Psoas muscle (tissue), 8 donors: ENCODE results near the gene AJAP1. TPM values are rescaled to one million over a fixed set of nuclear protein-coding genes. Genes with fewer than 3 reads are reported as not detected.

Experiments used
- ATAC-seq, 4 donors: fragments of 200-7000 bp; cut with Tn5 transposase; one replicate each; pipeline ENCODE4 v1.9.1; 2020; ENCODE audit warnings: moderate library complexity in 3 of 4, mild to moderate bottlenecking in 2 of 4
- DNase-seq, 2 donors: peaks; one replicate each; pipeline ENCODE4 v3.0.0-alpha.2; 2020
- H3K27ac ChIP-seq: fragments of 200-600 bp; one replicate; pipeline ENCODE4 v1.8.0; 2022
- H3K27me3 ChIP-seq, 3 donors: fragments of 200-600 bp in 1 of 3; one replicate each; pipeline versions ENCODE4 v1.6.1 to v1.8.0; 2013 to 2022; ENCODE audit warnings: low read length in 2 of 3, mild to moderate bottlenecking in 2 of 3, moderate library complexity in 1 of 3; ENCODE audit not compliant: insufficient read depth in 3 of 3
- H3K36me3 ChIP-seq, 2 donors: fragments of 200-600 bp in 1 of 2; one replicate each; pipeline versions ENCODE4 v1.6.1 to v1.8.0; 2013 to 2022; ENCODE audit warnings: low read depth in 1 of 2, mild to moderate bottlenecking in 1 of 2, moderate library complexity in 1 of 2; ENCODE audit not compliant: insufficient read depth in 1 of 2
- H3K4me1 ChIP-seq: fragments of 200-600 bp; one replicate; pipeline ENCODE4 v1.8.0; 2022
- H3K4me3 ChIP-seq: fragments of 200-600 bp; one replicate; pipeline ENCODE4 v1.8.0; 2022; ENCODE audit warnings: mild to moderate bottlenecking
- H3K9me3 ChIP-seq: fragments of 200-600 bp; one replicate; pipeline ENCODE4 v1.8.0; 2022
- CTCF ChIP-seq: fragments of 200-600 bp; IDR thresholded peaks from one replicate; pipeline ENCODE4 v1.8.0; 2022; ENCODE audit warnings: antibody characterized with exemption
- WGBS, 3 donors: extraction: QIAGEN DNeasy Blood & Tissue Kit; methylation state at CpG; one replicate each; pipeline versions ENCODE4 v1.1.6 to v1.1.7; 2013; 5-methylcytosine and 5-hydroxymethylcytosine counted together
- intact Hi-C, 2 donors: fragments of 100-400 bp; cut with DNase I; formaldehyde crosslinking; loops; one replicate each; pipeline versions ENCODE4 v1.11.0 to v1.14.2; 2022
- polyA plus RNA-seq, 3 donors: library from polyadenylated mRNA; stranded (reverse); fragments of 200-250 nt; gene quantifications; one replicate each; pipeline ENCODE4 v1.2.3, GENCODE V29; 2013
- total RNA-seq, 4 donors: library from RNA; stranded (reverse); fragmentation: NEBNext Ultra II Directional in 2 of 4; extraction: Animal tissue kit (Norgen Biotek cat#: 25700) in 2 of 4; gene quantifications; one replicate each; pipeline versions ENCODE4 v1.2.1 to v1.2.4, GENCODE V29; 2021 to 2023
- donor health status: healthy with polysubstance abuse.
- donor health status: DM: no; HTN: no; CAD: no; lungs with moderate emphysema.
- donor health status: Bipolar disorder and iron deficiency.
- donor health status: healthy.
- donor health status: DM: yes; HTN: yes; CAD: no.
- donor health status: DM: no; HTN: no; CAD: no.
- donor health status: DM: no; HTN: no; CAD: no.
- donor health status: DM: yes; HTN: yes; CAD: no.

AJAP1 gene
- total and polyA plus RNA-seq, 7 donors = under 0.01 to 1.4 (median 0.07) TPM

- WGBS, 3 donors = 63 to 74% (median 71%) methylated on average over 25 to 26 of the region's 26 CpGs
- DNase-seq (no peak), ATAC-seq (no peak)
- Histone ChIP-seq H3K27ac (no peak overlapping the region), H3K9me3 (no peaks in the 10 kb centered on the region), H3K4me3 (no peak overlapping the region), H3K36me3 (no peaks in the 10 kb centered on the region), H3K4me1 (no peaks in the 10 kb centered on the region), H3K27me3 (no peaks in the 10 kb centered on the region)
- intact Hi-C loops = no loop called here
- no peak for TF ChIP-seq CTCF
These were observed 72.4 kb downstream of the AJAP1 start for GRCh38 chr1:4726620-4727341.

- Histone ChIP-seq H3K27ac (no peak overlapping the region), H3K27me3 (no peaks in the 10 kb centered on the region), H3K36me3 (no peaks in the 10 kb centered on the region), H3K4me1 (no peaks in the 10 kb centered on the region), H3K4me3 (no peak overlapping the region), H3K9me3 (no peaks in the 10 kb centered on the region)
- 75 to 78% (median 76%) methylated on average over 19 of the region's 19 CpGs for WGBS, 3 donors
- no peak for DNase-seq
- no peak for TF ChIP-seq CTCF
- ATAC-seq = no peak
- intact Hi-C loops = no loop called here
These were observed 74.1 kb downstream of the AJAP1 start for GRCh38 chr1:4728319-4729089.

GRCh38 chr1:4729090-4729471, 74.7 kb downstream of the AJAP1 start:
- TF ChIP-seq CTCF = no peak
- Histone ChIP-seq H3K4me1 (no peaks in the 10 kb centered on the region), H3K36me3 (no peaks in the 10 kb centered on the region), H3K27ac (no peak overlapping the region), H3K4me3 (no peak overlapping the region), H3K9me3 (no peaks in the 10 kb centered on the region), H3K27me3 (no peaks in the 10 kb centered on the region)
- ATAC-seq (no peak), DNase-seq (no peak)
- WGBS, 3 donors = 85 to 90% (median 89%) methylated on average over 12 of the region's 12 CpGs
- intact Hi-C loops = no loop called here

GRCh38 chr1:4730078-4730477, 75.7 kb downstream of the AJAP1 start:
- ATAC-seq (no peak), DNase-seq (no peak)
- no peak overlapping the region for H3K27ac ChIP-seq
- no peaks in the 10 kb centered on the region for H3K4me1 ChIP-seq
- WGBS, 3 donors = 46 to 49% (median 47%) methylated on average over 12 of the region's 12 CpGs
- no peaks in the 10 kb centered on the region for H3K36me3 ChIP-seq
- no peaks in the 10 kb centered on the region for H3K27me3 ChIP-seq
- TF ChIP-seq CTCF = no peak
- intact Hi-C loops = no loop called here
- no peak overlapping the region for H3K4me3 ChIP-seq
- H3K9me3 ChIP-seq = no peaks in the 10 kb centered on the region
